Neural progenitor cell (in vitro differentiated cells): ENCODE results near the gene FHL2. TPM values are rescaled to one million over a fixed set of nuclear protein-coding genes. Genes with fewer than 3 reads are reported as not detected.

Experiments
- DNase-seq: peaks from one replicate; pipeline ENCODE4 v3.0.0-alpha.2; 2016; ENCODE audit warnings: low spot score
- H2AFZ ChIP-seq: fragments of 200-600 bp; sonication (generic); replicated peaks from 2 replicates; pipeline ENCODE4 v1.6.1; 2016; ENCODE audit warnings: antibody characterized with exemption
- H3F3A ChIP-seq: fragments of 200-600 bp; sonication (generic); 2 replicates; pipeline ENCODE4 v1.6.1; 2016; ENCODE audit warnings: antibody characterized with exemption, low read depth
- H3K27ac ChIP-seq: fragments of 200-600 bp; sonication (generic); 2 replicates; pipeline ENCODE4 v1.5.1; 2016; ENCODE audit warnings: mild to moderate bottlenecking
- H3K27me3 ChIP-seq: fragments of 200-600 bp; sonication (generic); 2 replicates; pipeline ENCODE4 v1.6.1; 2016; ENCODE audit warnings: mild to moderate bottlenecking, moderate library complexity
- H3K36me3 ChIP-seq: fragments of 200-600 bp; sonication (generic); 2 replicates; pipeline ENCODE4 v1.5.1; 2016
- H3K4me1 ChIP-seq: fragments of 200-600 bp; sonication (generic); 2 replicates; pipeline ENCODE4 v1.6.1; 2016; ENCODE audit warnings: mixed run types
- H3K4me2 ChIP-seq: fragments of 200-600 bp; sonication (generic); 2 replicates; pipeline ENCODE4 v1.6.1; 2016
- H3K4me3 ChIP-seq: fragments of 200-600 bp; sonication (generic); 2 replicates; pipeline ENCODE4 v1.5.1; 2016
- H3K79me2 ChIP-seq: fragments of 200-600 bp; sonication (generic); 2 replicates; pipeline ENCODE4 v1.6.1; 2016; ENCODE audit warnings: low read depth
- H3K9ac ChIP-seq: fragments of 200-600 bp; sonication (generic); 2 replicates; pipeline ENCODE4 v1.6.1; 2016
- H3K9me3 ChIP-seq: fragments of 200-600 bp; sonication (generic); 2 replicates; pipeline ENCODE4 v1.5.1; 2016; ENCODE audit warnings: low read depth
- H4K20me1 ChIP-seq: fragments of 200-600 bp; sonication (generic); 2 replicates; pipeline ENCODE4 v1.6.1; 2016; ENCODE audit warnings: low read depth
- H3K27ac Mint-ChIP-seq: 3 replicates; pipeline ENCODE4 v1.8.0; 2021; ENCODE audit warnings: mixed read lengths
- H3K27me3 Mint-ChIP-seq: 2 replicates; pipeline ENCODE4 v1.8.0; 2022; ENCODE audit warnings: low read depth, mild to moderate bottlenecking, inconsistent platforms, moderate library complexity, mixed read lengths; ENCODE audit not compliant: insufficient read depth
- H3K36me3 Mint-ChIP-seq: 3 replicates; pipeline ENCODE4 v1.8.0; 2021; ENCODE audit warnings: mixed read lengths
- H3K4me1 Mint-ChIP-seq: 3 replicates; pipeline ENCODE4 v1.8.0; 2021; ENCODE audit warnings: mixed read lengths
- H3K4me3 Mint-ChIP-seq: 3 replicates; pipeline ENCODE4 v1.8.0; 2021; ENCODE audit warnings: mild to moderate bottlenecking, moderate library complexity, mixed read lengths
- H3K9me3 Mint-ChIP-seq: 3 replicates; pipeline ENCODE4 v1.8.0; 2020; ENCODE audit warnings: mixed read lengths
- CTCF ChIP-seq: fragments of 200-600 bp; sonication (generic); IDR thresholded peaks from 2 replicates; pipeline ENCODE4 v1.5.1; 2017; ENCODE audit warnings: antibody characterized with exemption, mild to moderate bottlenecking
- EZH2 ChIP-seq: fragments of 200-600 bp; sonication (generic); IDR thresholded peaks from 2 replicates; pipeline ENCODE4 v1.6.1; 2017; ENCODE audit warnings: antibody characterized with exemption, mild to moderate bottlenecking, moderate library complexity
- EZH2phosphoT487 ChIP-seq: fragments of 200-600 bp; sonication (generic); IDR thresholded peaks from 2 replicates; pipeline ENCODE4 v1.6.1; 2017; ENCODE audit warnings: antibody characterized with exemption
- total RNA-seq: library from RNA; depleted of rRNA; stranded (reverse); fragments of >200 nt; gene quantifications from 2 replicates; pipeline ENCODE4 v1.2.3, GENCODE V29; 2015; ENCODE audit warnings: low replicate concordance

FHL2 gene
- total RNA-seq, 1 donor from 2014 or later, result 17.8 TPM

- Mint-ChIP-seq H3K4me1 (peaks cover 28% of the 10 kb centered on the region), H3K27ac (no peak overlapping the region), H3K36me3 (peaks cover 39% of the 10 kb centered on the region), H3K27me3 (peaks cover 8% of the 10 kb centered on the region), H3K4me3 (no peak overlapping the region), H3K9me3 (no peaks in the 10 kb centered on the region)
- H3K4me1 ChIP-seq, result no peaks in the 10 kb centered on the region
- no peak overlapping the region for H3K4me3 ChIP-seq
- no peaks in the 10 kb centered on the region for H3K27me3 ChIP-seq
- H3K4me2 ChIP-seq, result no peak overlapping the region
- no peaks in the 10 kb centered on the region for H3K36me3 ChIP-seq
- no peaks in the 10 kb centered on the region for H3K9me3 ChIP-seq
- H2AFZ ChIP-seq, result no peak overlapping the region
- no peaks in the 10 kb centered on the region for H3F3A ChIP-seq
- TF ChIP-seq CTCF (no peak), EZH2 (no peak), EZH2phosphoT487 (no peak)
- no peak for DNase-seq
- H3K27ac ChIP-seq, result no peak overlapping the region
- H4K20me1 ChIP-seq, result no peaks in the 10 kb centered on the region
- no peaks in the 10 kb centered on the region for H3K79me2 ChIP-seq
- H3K9ac ChIP-seq, result no peak overlapping the region
Measured at GRCh38 chr2:105376010-105376409, 22.8 kb downstream of the FHL2 start.

GRCh38 chr2:105375001-105375561 lies 23.8 kb downstream of the FHL2 start:
- no peak overlapping the region for H2AFZ ChIP-seq
- no peak for DNase-seq
- H4K20me1 ChIP-seq, result no peaks in the 10 kb centered on the region
- TF ChIP-seq CTCF, result no peak
- no peak for TF ChIP-seq EZH2phosphoT487
- no peak for TF ChIP-seq EZH2
- H3K9me3 ChIP-seq, result no peaks in the 10 kb centered on the region
- no peak overlapping the region for H3K27ac ChIP-seq
- peaks cover 8% of the 10 kb centered on the region for H3K27me3 Mint-ChIP-seq
- H3K36me3 ChIP-seq, result no peaks in the 10 kb centered on the region
- H3K9me3 Mint-ChIP-seq, result no peaks in the 10 kb centered on the region
- peaks cover 37% of the 10 kb centered on the region for H3K36me3 Mint-ChIP-seq
- no peak overlapping the region for H3K4me3 Mint-ChIP-seq
- no peaks in the 10 kb centered on the region for H3K27me3 ChIP-seq
- peak overlapping the region; percentile 14 for H3K27ac Mint-ChIP-seq
- H3K4me1 Mint-ChIP-seq, result peaks cover 32% of the 10 kb centered on the region
- no peak overlapping the region for H3K9ac ChIP-seq
- no peaks in the 10 kb centered on the region for H3F3A ChIP-seq
- no peaks in the 10 kb centered on the region for H3K79me2 ChIP-seq
- H3K4me1 ChIP-seq, result no peaks in the 10 kb centered on the region
- no peak overlapping the region for H3K4me3 ChIP-seq
- H3K4me2 ChIP-seq, result no peak overlapping the region

GRCh38 chr2:105373895-105374401 lies 24.9 kb downstream of the FHL2 start:
- TF ChIP-seq EZH2 (no peak), EZH2phosphoT487 (no peak), CTCF (no peak)
- Histone ChIP-seq H4K20me1 (no peaks in the 10 kb centered on the region), H3K9me3 (no peaks in the 10 kb centered on the region), H3K4me1 (no peaks in the 10 kb centered on the region), H2AFZ (no peak overlapping the region), H3K79me2 (no peaks in the 10 kb centered on the region), H3F3A (no peaks in the 10 kb centered on the region), H3K36me3 (no peaks in the 10 kb centered on the region), H3K27ac (no peak overlapping the region), H3K4me2 (no peak overlapping the region), H3K4me3 (no peak overlapping the region), H3K9ac (no peak overlapping the region), H3K27me3 (no peaks in the 10 kb centered on the region)
- peaks cover 37% of the 10 kb centered on the region for H3K4me1 Mint-ChIP-seq
- no peak for DNase-seq
- H3K4me3 Mint-ChIP-seq, result no peak overlapping the region
- no peaks in the 10 kb centered on the region for H3K9me3 Mint-ChIP-seq
- peaks cover 40% of the 10 kb centered on the region for H3K36me3 Mint-ChIP-seq
- H3K27ac Mint-ChIP-seq, result peak overlapping the region; percentile 69
- H3K27me3 Mint-ChIP-seq, result peaks cover 8% of the 10 kb centered on the region
